ENCODE data around the gene GMCL2. TPM values are rescaled to one million over a fixed set of nuclear protein-coding genes. Genes with fewer than 3 reads are reported as not detected.
"Not testable (repeated sequence)": the region's sequence is repeated elsewhere in the genome, so short reads cannot be mapped to it uniquely, and the experiment has no call there.

Gene GMCL2
- total RNA-seq, result not detected in 2 replicates

DNA sequence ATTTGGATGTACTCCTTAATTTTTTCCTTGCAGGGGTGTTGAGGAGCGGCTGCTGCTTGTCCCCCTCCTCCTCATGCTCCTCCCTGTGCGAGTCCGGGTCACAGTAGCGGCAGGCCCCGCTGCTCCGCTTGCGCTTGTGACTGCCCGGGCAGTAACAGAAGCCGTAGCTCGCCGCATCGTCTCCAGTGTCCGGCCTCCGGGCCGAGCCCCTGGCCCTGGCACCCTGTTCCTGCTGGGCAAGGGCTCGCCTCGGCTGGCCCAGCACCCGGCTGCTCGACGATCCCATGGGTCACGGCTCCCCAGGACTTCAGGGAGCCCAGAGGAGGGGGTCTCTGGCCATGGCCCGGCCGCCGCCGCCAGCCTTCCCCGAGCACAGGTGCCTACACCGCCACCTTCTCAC is at the start of gene GMCL2:
Gene GMCL2 (minus strand): TSS at position 358 of the 400 bp plus-strand sequence. CDS start 72 bp downstream, at position 286.
- intact Hi-C loops (cut with micrococcal nuclease), result no loop called here

GRCh38 chr5:178236679-178237078 is 49.5 kb upstream of the GMCL2 start:
- intact Hi-C loops (cut with micrococcal nuclease), result loop anchor here (10.0 kb wide), 1 partner anchor 908 kb away; no protein-coding TSS in a partner anchor

GRCh38 chr5:178236126-178236525 is 49.0 kb upstream of the GMCL2 start:
- intact Hi-C loops (cut with micrococcal nuclease), result loop anchor here (10.0 kb wide), 1 partner anchor 909 kb away; no protein-coding TSS in a partner anchor

GRCh38 chr5:178235588-178235974 is 48.4 kb upstream of the GMCL2 start:
- intact Hi-C loops (cut with micrococcal nuclease), result loop anchor here (1.0 to 10.0 kb wide), 3 partner anchors 315 to 909 kb away; partner anchors contain the start of gene COL23A1

DNA sequence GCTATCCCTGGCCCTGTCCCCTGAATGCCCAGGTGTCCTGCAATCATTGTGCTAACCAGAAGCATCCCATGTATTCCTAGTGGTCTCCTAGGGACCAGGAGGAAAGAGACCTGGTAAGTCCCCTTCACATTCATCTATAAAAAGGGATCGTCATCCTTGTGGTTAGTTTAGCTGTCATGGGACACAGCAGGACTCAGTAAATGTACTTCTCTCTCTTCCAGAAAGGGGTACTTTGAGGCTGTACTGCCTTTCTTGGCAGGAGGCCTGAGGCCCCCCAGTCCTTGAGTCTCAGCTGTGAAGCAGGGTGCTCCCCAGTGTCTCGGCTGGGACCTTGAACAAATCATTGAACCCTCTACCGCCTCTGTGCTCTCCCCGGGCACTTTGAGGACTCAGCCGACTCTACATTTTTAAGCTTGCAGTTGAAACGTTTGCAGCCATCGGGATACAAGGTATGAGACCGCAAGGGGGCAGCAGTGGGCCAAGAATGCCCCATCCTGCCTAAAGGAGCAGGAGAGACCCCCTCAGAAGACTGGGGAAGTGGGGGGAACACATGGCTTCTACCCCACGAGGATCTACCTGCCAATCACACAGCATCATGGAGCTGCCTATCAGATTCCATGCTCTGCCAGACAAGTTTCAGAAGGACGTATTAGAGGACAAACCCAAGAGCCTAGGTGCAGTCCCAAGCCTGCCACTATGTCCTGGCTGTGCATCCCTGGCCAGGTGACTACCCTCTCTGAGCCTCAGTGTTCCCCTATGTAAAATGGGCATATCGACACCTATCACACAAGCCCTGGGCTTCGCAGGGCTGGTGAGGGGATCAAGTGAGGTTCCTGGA is 47.8 kb upstream of the GMCL2 start:
- intact Hi-C loops (cut with micrococcal nuclease), result loop anchor here (1.0 to 10.0 kb wide), 4 partner anchors 316 to 1317 kb away; partner anchors contain the start of genes COL23A1 and RUFY1

DNA sequence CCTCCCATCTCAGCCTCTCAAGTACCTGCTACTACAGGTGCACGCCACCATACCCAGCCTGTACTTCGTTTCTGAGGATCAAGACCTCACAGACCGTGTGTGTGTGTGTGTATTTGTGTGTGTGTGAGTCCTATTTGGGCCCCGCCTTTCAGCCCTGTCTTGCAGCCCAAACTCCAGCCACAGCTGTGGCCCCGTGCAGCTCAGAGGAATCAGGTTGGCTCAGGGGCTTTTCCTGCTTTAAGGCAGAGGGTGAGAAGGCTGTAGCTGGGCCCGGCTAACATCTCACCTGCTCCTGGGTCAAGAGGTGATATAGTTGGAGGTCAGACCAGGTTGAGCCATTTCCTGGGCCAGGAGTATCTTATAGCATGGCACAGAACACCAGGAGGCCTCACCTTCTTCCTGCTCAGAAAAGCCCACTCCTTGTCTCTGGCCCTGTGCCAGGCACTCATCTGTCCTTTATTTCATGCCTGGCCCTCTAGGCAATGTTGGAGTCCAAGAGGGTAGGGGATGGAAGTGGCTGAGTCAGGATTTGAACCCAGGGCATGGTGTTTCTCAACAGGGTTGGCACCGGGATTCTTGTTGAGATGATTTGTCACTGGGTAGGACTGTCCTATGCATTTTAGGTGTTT is 47.1 kb upstream of the GMCL2 start:
- intact Hi-C loops (cut with micrococcal nuclease), result loop anchor here (2.0 to 10.0 kb wide), 3 partner anchors 317 to 1318 kb away; partner anchors contain the start of gene RUFY1

- intact Hi-C loops (cut with micrococcal nuclease), result loop anchor here (1.0 to 10.0 kb wide), 4 partner anchors 28 to 1319 kb away; partner anchors contain the start of genes CLK4 and RUFY1
Measured at GRCh38 chr5:178232920-178233429, 45.8 kb upstream of the GMCL2 start.

DNA sequence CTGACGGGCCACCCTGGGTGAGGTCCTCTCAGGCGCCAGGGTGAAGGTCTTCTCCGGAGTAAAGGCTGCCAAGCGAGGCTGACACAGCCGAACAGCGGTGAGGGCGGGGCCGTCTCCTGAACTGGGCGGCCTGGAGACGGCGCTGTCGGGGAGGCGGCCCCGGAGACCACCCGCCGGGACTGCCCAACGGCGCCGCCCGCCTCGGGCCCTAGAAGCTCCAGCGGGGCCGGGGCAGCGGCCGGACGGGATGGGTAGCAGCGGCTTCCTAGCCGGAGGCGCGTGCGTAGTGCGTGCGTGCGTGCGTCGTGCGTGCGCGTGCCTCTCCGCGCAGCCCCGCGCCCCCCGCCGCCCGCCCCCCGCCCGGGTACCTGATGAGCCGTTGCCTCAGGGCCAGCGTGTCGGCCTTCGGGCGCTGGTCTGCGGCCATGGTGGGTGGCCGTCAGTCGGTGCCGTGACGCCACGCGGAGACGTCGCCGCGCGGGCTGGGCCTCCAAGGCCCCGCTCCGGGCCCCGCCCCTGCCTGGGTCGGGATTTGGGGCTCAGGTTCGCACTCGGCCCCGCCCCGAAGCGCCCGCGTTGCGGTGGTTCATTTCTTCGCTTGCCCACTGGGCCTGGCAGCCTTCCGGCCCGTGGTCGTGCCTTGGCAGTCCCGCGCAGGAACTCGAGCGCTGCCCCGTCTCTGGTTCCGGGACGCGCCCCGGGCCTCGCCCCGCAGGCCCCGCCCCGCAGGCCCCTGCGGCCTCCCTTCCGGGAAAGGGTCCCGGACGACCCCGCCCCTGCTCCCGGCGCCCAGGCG is 45.2 kb upstream of the GMCL2 start, which contains the start of gene PHYKPL:
Gene PHYKPL (minus strand): TSS at position 679 of the 796 bp plus-strand sequence. CDS start 252 bp downstream, at position 427.
- intact Hi-C loops (cut with micrococcal nuclease), result loop anchor here (1.0 to 10.0 kb wide), 4 partner anchors 27 to 1320 kb away; partner anchors contain the start of genes CLK4 and RUFY1

- intact Hi-C loops (cut with micrococcal nuclease), result loop anchor here (1.0 to 10.0 kb wide), 4 partner anchors 26 to 1321 kb away; partner anchors contain the start of genes CLK4 and RUFY1
Measured at GRCh38 chr5:178231539-178232123, 44.5 kb upstream of the GMCL2 start.

- intact Hi-C loops (cut with micrococcal nuclease), result loop anchor here (5.0 to 10.0 kb wide), 2 partner anchors 914 to 1321 kb away; partner anchors contain the start of gene RUFY1
Measured at GRCh38 chr5:178230879-178231538, 43.8 kb upstream of the GMCL2 start.

DNA sequence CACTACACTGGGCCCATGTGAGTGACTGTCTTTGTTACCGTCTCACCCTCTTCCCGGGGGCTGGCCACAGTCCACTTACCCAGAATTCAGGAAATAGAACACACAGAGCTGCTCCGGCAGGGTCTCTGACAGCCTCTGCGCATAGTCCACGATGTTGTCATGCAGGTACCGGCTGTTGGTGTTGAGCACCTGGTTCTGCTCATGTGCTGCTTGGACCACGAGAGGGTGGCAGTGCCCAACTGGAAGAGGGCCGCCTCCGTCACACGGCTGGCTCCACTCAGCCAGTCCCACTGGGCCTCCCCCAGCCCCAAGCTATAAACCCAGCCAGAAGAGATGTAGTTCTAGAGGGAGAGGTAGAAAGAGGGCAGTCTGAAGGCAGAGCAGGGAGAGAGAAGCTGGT is 42.7 kb upstream of the GMCL2 start:
- intact Hi-C loops (cut with micrococcal nuclease), result loop anchor here (5.0 to 10.0 kb wide), 2 partner anchors 915 to 1322 kb away; partner anchors contain the start of gene RUFY1

GRCh38 chr5:178229111-178229510 is 41.9 kb upstream of the GMCL2 start:
- intact Hi-C loops (cut with micrococcal nuclease), result not testable (repeated sequence)

DNA sequence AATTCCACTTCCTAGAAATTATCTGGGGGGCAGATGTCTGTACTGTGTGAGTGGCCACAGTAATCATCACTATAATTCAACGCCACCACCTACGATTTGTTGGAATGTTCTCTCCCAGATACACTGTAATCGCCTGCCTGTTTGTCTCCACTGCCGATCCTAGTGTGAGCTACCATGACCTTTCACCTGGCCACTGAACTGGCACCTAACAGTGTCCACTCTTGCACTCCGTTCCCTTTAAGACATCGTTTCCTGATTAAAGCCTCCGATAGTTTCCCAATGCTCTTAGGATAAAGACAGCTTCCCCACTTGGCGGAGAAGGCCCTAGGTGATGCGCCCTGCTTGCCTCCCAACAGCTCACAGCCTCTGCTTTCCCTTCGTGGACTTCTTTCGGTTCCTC is 41.4 kb upstream of the GMCL2 start:
- intact Hi-C loops (cut with micrococcal nuclease), result no loop called here

DNA sequence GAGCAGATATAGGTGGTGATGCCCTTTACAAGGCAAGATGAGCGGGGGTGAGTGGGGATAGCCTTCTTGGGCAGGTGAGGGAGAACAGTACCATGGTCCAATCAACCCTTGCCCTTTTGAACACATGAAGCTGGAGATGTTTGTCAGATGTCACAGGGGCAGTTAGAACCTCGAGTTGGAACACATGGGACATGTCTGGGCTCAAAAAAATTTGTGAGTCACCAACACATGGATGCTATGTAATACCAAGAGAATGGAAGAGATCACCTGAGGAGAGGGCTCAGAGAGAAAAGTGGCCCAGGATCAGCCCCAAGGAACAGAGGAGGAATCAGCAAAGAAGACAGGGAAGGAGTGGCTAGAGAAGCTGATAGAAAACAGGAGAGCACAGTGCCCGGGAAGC is 40.8 kb upstream of the GMCL2 start:
- intact Hi-C loops (cut with micrococcal nuclease), result no loop called here

DNA sequence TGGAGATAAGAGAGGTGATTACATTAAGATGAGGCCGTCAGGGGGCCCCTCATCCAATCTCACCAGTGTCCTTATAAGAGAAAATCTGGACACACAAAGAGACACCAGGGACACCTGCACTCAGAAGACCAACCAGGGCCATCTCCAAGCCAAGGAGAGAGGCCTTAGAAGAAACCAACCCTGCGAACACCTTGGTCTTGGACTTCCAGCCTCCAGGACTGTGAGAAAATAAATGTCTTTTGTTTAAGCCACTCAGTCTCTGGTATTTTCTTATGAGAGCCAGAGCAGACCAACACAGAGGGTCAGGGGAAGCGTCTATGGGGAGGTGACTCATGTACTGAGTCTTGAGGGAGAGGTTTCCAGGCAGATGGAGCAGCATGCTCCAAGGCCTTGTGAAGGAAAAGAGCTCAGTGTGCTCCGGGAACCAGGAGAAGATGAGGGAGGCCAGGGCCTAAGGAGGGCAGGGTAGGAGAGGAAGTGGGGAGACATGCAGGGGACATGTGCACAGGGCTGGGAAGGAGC is 40.0 kb upstream of the GMCL2 start:
- intact Hi-C loops (cut with micrococcal nuclease), result no loop called here

DNA sequence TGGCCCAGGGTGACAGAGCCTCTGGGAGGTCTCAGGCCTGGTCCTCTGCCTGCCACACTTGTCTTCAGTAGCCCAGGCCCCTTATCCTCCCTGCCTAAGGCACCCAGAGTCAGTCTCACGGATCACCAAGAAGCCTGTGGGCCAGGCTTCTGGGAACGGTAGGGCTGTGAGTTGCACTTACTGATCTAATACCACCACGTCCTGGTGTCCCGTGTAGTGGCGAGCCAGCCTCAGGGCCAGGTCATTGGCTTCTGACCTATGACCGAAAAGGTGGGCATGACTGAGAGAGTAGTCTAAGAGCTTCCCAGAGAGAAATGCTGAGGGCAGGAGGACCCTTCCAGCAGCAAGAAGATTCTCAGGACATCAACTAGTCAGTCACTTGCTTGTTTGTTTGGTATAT is 38.0 kb upstream of the GMCL2 start:
- intact Hi-C loops (cut with micrococcal nuclease), result no loop called here

DNA sequence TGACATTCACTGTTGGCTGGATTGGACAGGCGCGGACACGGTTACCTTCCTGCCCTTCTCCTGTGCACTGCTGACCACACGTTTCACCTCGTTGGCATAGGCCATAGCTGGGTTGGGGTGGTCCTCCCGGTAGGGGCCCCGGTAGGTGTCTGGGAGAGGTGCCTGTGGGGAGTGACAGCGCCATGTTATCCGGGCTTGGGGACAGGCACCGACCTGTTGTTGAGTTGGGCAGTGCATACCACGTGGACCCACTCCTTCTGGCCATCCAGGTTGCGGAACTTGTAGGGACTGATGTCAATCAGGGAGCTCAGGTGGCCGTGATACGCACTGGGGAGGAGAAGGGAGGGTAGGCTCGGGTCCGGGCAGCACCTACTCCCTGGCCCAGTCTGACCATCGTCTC is 37.2 kb upstream of the GMCL2 start:
- intact Hi-C loops (cut with micrococcal nuclease), result no loop called here

DNA sequence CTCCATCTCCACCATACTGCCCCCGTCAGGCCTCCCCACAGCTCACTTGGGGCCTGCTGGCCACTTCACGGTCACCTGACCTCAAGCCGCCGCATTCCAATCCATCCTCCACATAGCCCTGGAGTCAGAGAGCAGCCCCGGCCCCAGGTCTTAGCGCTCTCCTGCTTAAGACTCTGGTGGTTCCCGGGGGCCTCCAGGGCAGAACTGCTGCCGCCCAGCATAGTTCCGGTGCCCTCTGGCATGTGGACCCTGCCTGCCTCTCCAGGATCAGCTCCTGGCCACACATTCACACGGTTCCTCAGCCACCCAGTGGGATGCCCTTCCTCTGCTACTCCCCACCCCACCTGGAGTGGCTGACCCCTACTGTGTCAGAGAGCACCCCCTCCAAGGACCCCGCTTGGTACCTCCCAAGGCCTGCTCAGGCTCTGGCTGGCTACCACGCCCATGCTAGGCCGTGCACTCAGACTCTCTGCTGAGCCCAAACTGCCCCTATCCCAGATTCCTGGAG is 36.7 kb upstream of the GMCL2 start:
- intact Hi-C loops (cut with micrococcal nuclease), result no loop called here

DNA sequence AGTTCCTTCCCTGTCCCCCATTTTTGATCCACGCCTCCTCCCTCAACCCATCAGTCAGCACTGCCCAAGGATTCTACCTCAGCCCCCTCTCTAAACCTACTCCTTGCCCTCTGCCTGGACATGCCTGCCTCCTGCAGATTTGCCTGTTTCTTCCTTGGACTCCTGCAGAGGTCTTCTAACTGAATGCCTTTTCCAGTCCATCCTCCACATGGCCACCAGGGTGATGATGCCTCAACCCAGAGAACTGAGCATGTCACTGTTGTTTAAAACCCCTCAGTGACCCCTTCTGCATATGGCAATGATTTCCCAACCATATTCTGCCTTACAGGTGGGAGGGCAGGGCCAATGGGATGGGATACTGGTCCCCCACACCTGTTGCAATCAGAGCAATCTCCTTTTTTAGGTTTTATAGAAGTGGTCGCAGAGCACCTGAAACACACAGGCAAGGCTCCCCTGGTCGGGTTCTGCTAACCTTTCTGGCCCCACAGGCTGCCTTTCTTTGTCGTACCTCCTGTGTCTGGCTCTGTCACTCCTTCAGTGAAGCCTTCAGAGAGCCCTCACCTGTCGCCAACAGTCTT is 36.1 kb upstream of the GMCL2 start:
- intact Hi-C loops (cut with micrococcal nuclease), result no loop called here

Measured in T-helper 2 cell treated with Interferon-gamma antibody and Interleukin-4, amounts not matched to agents 100 ng/mL and 5 ng/mL, for 36 hours (primary cell).